GM18907 (cell line): ENCODE measurements around the gene NPL.

Experiments used
- ATAC-seq: cut with Tn5 transposase; IDR thresholded peaks from one replicate; pipeline ENCODE4 v1.9.1; 2021; ENCODE audit warnings: mild to moderate bottlenecking, moderate library complexity; ENCODE audit not compliant: unreplicated experiment

NPL gene

GRCh38 chr1:182789138-182790076 lies at the start of gene NPL:
Gene NPL (plus strand): TSS chr1:182789773. CDS start chr1:182794372, 4,599 bp downstream.
- peak; percentile 93 for ATAC-seq

GRCh38 chr1:182740120-182740519 lies 49.5 kb upstream of the NPL start:
- ATAC-seq = no peak

GRCh38 chr1:182742780-182743179 lies 46.8 kb upstream of the NPL start:
- no peak for ATAC-seq

- ATAC-seq = no peak
These were observed 37.2 kb upstream of the NPL start for GRCh38 chr1:182752077-182752988.

GRCh38 chr1:182754087-182754486 lies 35.5 kb upstream of the NPL start:
- no peak for ATAC-seq

GRCh38 chr1:182754543-182755314 lies 34.8 kb upstream of the NPL start:
- ATAC-seq = no peak

GRCh38 chr1:182755632-182756031 lies 33.9 kb upstream of the NPL start:
- ATAC-seq = no peak

GRCh38 chr1:182756423-182756822 lies 33.1 kb upstream of the NPL start:
- ATAC-seq = no peak

GRCh38 chr1:182761396-182762395 lies 27.9 kb upstream of the NPL start:
- ATAC-seq = no peak

GRCh38 chr1:182762536-182762935 lies 27.0 kb upstream of the NPL start:
- ATAC-seq = no peak

- no peak for ATAC-seq
These were observed 25.4 kb upstream of the NPL start for GRCh38 chr1:182764029-182764727.

GRCh38 chr1:182765391-182765790 lies 24.2 kb upstream of the NPL start:
- no peak for ATAC-seq

GRCh38 chr1:182766050-182766449 lies 23.5 kb upstream of the NPL start:
- no peak for ATAC-seq

GRCh38 chr1:182766881-182767645 lies 22.5 kb upstream of the NPL start:
- ATAC-seq = no peak

GRCh38 chr1:182768963-182769362 lies 20.6 kb upstream of the NPL start:
- ATAC-seq = no peak

GRCh38 chr1:182770232-182770631 lies 19.3 kb upstream of the NPL start:
- no peak for ATAC-seq

GRCh38 chr1:182771187-182771984 lies 18.2 kb upstream of the NPL start:
- ATAC-seq = no peak
